DOHH2 (cell line): ENCODE data around the gene ANO4.

Experiments
- EZH2phosphoT487 ChIP-seq: fragments of 200-600 bp; sonication (generic); IDR thresholded peaks from 2 replicates; pipeline ENCODE4 v1.6.1; 2017; ENCODE audit warnings: borderline replicate concordance, mild to moderate bottlenecking, antibody characterized with exemption, low read length, moderate library complexity, mixed read lengths
- TF ChIP-seq, protein P1 (sequence below): fragments of 200-600 bp; sonication (generic); IDR thresholded peaks from one replicate; pipeline ENCODE4 v1.5.1; 2014; ENCODE audit warnings: antibody characterized with exemption, mild to moderate bottlenecking, low read depth, low read length; ENCODE audit not compliant: poor library complexity, severe bottlenecking

DNA sequence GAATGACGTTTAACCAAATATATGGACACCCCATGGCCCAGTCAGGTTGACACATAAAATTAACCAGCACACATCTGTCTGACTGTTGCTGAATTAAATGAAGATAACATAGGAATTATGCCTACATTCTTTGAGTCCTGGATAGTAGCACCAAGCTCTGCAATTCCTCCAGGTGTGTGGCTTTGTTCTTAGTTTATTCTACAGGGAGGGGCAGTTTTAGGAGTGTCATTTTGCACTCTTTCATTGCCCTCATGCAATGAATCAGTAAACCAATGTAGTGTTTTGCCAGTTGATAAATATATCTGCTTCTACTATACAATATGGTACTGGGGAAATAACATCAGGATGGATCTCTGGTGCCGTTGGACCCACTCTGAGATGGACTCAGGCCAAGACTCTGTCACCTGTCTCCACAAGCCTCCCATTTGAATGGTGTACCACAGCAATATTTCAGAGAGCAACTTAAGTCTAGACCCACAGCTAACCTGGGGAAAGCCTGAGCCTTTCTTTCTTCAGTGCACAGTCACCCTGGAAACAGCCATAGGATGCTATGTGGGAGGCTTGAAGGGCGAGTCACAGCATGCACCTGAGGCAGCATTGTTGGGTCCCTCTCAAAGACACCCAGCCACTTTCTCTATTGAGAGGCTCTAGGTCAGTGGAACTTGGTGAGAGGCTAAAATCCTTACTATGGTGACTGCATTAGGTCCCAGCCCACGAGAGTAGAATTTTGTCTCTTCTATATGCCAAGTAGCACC, 73.2 kb downstream of the ANO4 start:
- TF ChIP-seq, protein P1, sequence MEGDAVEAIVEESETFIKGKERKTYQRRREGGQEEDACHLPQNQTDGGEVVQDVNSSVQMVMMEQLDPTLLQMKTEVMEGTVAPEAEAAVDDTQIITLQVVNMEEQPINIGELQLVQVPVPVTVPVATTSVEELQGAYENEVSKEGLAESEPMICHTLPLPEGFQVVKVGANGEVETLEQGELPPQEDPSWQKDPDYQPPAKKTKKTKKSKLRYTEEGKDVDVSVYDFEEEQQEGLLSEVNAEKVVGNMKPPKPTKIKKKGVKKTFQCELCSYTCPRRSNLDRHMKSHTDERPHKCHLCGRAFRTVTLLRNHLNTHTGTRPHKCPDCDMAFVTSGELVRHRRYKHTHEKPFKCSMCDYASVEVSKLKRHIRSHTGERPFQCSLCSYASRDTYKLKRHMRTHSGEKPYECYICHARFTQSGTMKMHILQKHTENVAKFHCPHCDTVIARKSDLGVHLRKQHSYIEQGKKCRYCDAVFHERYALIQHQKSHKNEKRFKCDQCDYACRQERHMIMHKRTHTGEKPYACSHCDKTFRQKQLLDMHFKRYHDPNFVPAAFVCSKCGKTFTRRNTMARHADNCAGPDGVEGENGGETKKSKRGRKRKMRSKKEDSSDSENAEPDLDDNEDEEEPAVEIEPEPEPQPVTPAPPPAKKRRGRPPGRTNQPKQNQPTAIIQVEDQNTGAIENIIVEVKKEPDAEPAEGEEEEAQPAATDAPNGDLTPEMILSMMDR: no peak
- TF ChIP-seq EZH2phosphoT487: no peak
